ENCODE measurements around the gene BCAR1.
A peak's percentile ranks its signal among the peaks of the same experiment; 100 is the strongest.
"Not testable (repeated sequence)": the region's sequence is repeated elsewhere in the genome, so short reads cannot be mapped to it uniquely, and the experiment has no call there.

BCAR1 gene

GRCh38 chr16:75251280-75252048, at the start of gene BCAR1:
BCAR1 (minus strand) TSS chr16:75251624; CDS start chr16:75251482, 142 bp downstream.
- no peak for DNase-seq (ENCODE audit: low read depth)

DNA sequence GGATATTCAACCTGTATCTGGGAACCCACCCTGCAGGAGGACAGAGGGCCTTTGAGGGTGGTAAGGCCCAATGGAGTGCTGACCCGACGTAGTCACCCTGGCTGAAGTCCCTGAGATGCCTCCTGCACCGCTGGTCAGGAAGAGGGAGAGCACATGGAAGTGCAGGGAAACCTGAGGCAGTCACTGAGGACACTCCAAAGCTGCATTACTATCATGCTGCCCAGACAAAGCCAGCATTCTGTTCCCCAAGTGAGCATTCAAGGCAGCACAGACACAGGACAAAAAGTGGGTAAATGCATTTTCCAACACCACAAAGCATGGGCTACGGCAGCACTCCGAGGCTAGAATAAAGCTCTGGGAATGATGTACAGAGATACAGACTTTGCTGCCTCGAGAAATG, 46.8 kb upstream of the BCAR1 start:
- DNase-seq (ENCODE audit: low read depth), result no peak

GRCh38 chr16:75296606-75297005, 45.2 kb upstream of the BCAR1 start:
- DNase-seq (ENCODE audit: low read depth), result no peak

GRCh38 chr16:75294773-75295459, 43.5 kb upstream of the BCAR1 start:
- DNase-seq (ENCODE audit: low read depth), result no peak

DNA sequence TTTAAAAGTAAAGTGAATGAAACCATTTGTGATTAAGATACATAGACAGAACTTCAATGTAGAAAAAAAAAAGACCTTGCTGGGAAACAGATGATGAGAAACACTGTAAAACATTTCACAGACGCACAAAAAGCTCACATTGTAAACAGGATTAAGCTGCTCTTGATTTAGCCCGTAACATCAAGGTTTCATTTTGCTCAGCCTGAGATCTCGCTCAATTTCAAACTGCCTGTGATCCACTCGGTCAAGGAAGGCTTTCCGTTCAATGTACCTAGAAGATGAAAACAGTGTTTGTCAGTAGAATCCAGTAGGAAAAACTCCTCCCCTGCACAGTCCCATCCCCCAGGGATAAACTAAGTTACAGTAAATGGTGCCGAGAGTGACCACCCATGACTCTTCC, 42.3 kb upstream of the BCAR1 start:
- no peak for DNase-seq (ENCODE audit: low read depth)

GRCh38 chr16:75293173-75293572, 41.7 kb upstream of the BCAR1 start:
- DNase-seq (ENCODE audit: low read depth), result no peak

GRCh38 chr16:75292691-75293090, 41.3 kb upstream of the BCAR1 start:
- DNase-seq (ENCODE audit: low read depth), result no peak

DNA sequence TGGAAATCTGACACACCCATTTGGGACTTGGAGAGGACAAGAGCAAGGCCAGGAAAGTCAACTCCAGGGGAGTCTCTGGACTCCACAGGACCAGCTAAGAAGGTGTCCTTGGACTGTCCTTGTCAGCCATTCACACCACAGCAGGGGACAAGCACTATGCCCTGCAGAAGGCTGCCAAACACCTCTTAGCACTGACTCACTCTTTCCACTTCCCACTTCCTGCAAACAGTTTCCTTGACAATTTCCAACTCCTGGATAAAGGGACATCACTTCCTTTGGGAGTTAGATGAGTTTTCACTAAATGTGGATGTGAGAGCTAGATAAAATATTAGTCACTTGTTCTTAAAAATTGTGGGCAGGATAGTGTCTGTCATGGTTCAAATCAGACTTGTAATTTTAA, 37.8 kb upstream of the BCAR1 start:
- DNase-seq (ENCODE audit: low read depth), result no peak

DNA sequence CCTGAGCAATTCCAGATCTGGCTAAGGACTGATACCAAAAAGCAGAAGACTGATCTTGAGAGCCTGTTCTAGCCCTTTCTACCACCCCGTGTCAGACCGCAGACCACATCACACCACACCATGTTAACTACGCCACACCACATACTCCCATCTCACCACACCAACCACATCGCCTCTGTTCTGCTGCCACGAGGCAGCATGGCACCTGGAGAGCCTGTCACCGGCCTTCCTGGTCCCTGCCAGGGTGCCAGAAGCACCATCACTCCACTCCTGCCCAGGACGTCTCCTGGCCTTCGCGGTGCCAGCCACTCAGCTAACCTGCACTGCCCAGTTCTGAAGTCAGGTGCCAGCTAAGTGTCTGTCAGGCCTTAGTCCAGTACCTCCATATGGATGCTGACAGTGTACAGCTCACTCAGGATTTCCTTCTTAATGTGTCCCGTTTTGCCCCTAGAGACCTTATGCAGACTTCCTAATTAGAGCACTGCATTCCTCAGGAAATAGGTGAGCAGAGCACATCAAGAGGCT, 37.2 kb upstream of the BCAR1 start:
- peak; percentile 24 for DNase-seq (ENCODE audit: low read depth)

DNA sequence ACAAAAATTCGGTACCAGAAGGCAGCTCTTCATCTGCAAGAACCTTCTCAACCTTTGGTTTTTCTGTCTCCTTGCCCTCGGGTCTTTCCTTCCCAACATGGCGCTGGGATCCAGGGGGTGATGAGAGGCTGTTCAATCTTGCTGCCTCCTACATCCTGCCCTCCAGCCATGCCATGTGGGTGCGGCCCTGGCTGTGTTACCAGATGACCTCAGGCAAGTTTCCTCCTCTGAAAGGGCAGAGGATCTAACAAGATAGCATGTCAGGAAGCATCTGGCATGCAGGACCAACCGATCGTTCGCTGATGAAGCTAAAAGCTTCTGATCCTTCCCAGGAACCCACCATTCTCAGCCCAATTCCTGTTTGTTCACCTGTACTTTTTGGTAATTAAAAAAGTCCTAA, 36.8 kb upstream of the BCAR1 start:
- no peak for DNase-seq (ENCODE audit: low read depth)

- no peak for DNase-seq (ENCODE audit: low read depth)
These were observed 36.3 kb upstream of the BCAR1 start for GRCh38 chr16:75287708-75288107.

DNA sequence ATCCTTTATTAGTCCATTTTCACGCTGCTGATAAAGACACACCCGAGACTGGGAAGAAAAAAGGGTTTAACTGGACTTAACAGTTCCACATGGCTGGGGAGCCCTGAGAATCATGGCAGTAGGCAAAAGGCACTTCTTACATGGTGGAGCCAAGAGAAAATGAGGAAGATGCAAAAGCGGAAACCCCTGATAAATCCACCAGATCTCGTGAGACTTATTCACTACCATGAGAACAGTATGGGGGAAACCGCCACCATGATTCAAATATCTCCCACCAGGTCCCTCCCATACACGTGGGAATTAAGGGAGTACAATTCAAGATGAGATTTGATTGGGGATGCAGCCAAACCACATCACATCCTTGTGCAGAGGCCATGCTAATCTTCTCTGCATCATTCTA, 35.0 kb upstream of the BCAR1 start:
- DNase-seq (ENCODE audit: low read depth), result no peak

GRCh38 chr16:75282466-75283281, 31.2 kb upstream of the BCAR1 start:
- DNase-seq (ENCODE audit: low read depth), result no peak

GRCh38 chr16:75281826-75282225, 30.4 kb upstream of the BCAR1 start:
- no peak for DNase-seq (ENCODE audit: low read depth)

DNA sequence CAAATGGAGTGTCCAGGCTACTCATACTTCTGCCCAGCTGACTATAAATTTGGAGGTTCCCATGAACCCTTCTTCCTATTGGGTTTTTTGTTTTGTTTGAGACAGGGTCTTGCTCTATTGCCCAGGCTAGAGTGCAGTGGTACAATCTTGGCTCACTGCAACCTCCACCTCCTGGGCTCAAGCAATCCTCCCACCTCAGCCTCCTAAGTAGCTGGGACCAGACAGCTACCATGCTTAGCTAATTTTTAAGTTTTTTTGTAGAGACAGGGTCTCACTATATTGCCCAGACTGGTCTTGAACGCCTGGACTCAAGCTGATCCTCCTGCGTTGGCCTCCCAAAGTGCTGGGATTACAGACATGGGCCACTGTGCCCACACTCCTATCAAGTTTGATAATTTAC, 29.6 kb upstream of the BCAR1 start:
- DNase-seq (ENCODE audit: low read depth), result not testable (repeated sequence)

DNA sequence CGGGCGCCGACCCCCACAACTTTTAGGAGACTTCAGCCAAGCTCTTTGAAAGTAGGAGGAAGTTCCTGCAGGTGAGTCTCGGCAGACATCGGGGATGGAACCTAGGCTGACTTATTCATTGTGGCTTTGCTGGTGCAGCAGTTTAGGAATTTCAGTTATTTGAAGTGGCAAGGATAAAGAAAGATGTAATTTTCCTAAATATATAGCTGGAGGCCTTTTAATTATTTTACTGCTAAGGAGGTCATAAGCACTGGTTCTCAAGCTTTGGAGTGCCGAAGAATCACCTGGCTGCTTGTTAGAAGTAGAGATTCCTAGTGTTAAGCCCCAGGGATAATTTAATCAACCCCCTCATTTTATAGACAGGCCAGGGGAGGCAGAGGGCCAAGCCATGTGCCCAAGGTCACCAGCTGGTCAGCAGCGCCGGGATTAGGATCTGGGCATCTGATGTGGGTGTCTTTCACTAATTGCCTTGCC, 28.9 kb upstream of the BCAR1 start:
- DNase-seq (ENCODE audit: low read depth), result no peak

DNA sequence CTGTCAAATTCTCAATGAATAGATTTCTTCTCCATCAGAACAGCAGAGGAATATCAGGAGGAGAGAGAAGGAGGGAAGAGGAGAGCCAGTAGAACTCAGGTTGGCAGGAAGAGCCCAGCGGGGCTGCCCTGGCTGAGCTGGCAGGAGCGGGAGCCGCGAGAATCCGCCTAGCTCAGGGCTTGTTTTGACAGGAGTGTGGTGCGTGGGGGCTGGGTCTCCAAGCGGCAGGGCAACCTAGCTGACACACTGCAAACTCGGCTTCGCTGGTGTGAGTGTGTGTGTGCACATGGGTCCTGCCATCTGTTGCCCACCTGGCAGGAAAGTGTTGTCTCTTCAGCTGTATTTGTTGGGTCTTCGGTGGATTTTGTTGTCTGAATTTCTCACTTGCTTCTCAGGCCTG, 27.9 kb upstream of the BCAR1 start:
- no peak for DNase-seq (ENCODE audit: low read depth)

GRCh38 chr16:75273054-75273925, 21.9 kb upstream of the BCAR1 start:
- no peak for DNase-seq (ENCODE audit: low read depth)

DNA sequence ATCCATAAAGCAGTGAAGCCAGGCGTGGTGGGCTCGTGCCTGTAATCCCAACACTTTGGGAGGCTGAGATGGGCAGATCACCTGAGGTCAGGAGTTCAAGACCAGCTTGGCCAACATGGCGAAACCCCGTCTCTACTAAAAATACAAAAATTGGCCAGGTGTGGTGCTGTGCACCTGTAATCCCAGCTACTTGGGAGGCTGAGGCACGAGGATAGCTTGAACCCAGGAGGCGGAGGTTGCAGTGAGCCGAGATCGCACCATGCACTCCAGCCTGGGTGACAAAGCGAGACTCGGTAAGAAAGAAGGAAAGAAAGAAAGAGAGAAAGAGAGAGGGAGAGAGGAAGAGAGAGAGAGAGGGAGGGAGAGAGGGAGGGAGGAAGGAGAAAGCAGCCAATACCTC, 21.2 kb upstream of the BCAR1 start:
- not testable (repeated sequence) for DNase-seq (ENCODE audit: low read depth)

DNA sequence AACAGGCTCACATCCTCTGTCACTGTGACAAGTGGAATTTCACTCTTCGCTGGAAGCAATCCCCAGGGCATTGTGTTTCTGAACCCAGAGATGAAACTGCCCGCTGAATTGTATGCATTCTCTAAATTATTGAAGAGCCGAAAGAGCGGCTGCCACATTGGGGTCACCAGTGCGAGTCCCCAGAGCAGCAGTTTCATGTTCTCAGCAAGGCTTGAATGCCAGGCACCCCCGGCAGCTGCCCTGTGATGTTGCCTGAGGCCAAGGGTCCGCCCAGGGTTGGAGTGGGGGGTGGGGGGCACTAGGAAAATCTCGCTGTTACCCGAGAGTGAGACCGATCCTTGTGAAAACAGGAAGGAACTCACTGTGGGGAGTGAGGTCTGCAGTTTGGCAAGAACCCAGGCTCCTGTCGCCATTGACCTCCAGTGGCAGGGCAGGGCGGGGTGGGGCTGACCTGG, 20.7 kb upstream of the BCAR1 start:
- DNase-seq (ENCODE audit: low read depth), result no peak

DNA sequence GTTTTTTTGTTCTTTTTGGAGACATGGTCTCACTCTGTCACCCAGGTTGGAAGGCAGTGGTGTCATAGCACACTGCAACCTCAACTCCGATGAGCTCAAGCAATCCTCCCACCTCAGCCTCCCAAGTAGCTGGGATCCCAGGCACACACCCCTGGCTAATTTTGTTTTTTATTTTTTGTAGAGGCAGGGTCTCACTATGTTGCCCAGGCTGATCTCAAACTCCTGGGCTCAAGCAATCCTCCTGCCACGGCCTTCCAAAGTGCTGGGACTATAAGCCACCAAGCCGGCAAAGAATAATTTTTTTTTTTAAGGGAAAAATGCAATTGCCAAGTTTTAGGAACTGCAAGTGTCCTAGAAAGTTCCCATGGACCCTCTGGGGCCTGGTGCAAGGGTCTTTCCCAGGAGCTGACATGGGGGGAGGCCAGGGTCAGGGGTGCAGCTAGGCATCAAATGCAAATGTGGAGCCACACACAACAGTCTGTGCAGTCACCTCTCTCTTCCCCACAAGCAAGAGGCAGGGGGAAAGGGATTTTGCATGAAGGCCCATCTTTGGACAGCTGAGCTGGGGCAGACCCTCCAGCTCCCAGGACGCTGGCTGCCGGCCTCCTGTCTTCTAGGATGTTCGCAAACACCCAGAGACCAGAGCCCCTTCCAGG, 20.1 kb upstream of the BCAR1 start:
- no peak for DNase-seq (ENCODE audit: low read depth)
